Inflammatory macrophage treated with lipopolysaccharide for 1 hour (primary cell): Measurements from ENCODE around the gene SLC12A4.
"Not testable (repeated sequence)": the region's sequence is repeated elsewhere in the genome, so short reads cannot be mapped to it uniquely, and the experiment has no call there.

Source experiments
- DNase-seq, 2 donors: peaks; one replicate each; pipeline ENCODE4 v3.0.0-alpha.2; 2020 to 2022

Gene SLC12A4

GRCh38 chr16:67968400-67969253 is at the start of gene SLC12A4:
TSS of gene SLC12A4 (minus strand) at chr16:67968637. CDS start at chr16:67968553, 84 bp downstream.
- peak; percentile 68 to 71 for DNase-seq

DNA sequence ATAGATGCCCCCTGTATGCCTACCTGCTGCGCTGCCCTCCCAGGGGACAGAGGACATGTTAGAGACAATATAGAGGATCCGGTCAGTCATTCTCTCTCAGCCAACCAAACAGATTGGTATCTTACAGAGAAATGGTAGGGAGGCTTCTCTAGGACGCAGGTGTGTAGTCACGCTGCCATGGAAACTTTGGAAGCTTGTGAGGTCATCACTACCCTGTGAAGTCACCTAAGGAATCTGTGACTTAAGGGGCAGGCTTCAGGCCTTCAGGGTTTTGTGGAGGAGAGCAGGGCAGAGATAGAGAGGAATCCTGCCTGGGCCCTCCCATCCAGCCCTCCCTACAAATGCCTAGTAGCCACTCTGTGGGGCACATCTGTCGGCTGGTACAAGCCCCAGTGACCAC is 47.2 kb upstream of the SLC12A4 start, which contains the start of gene DPEP2NB:
Gene DPEP2NB (minus strand): TSS at position 231 of the 400 bp plus-strand sequence. CDS start 141 bp downstream, at position 90.
- DNase-seq = no peak

DNA sequence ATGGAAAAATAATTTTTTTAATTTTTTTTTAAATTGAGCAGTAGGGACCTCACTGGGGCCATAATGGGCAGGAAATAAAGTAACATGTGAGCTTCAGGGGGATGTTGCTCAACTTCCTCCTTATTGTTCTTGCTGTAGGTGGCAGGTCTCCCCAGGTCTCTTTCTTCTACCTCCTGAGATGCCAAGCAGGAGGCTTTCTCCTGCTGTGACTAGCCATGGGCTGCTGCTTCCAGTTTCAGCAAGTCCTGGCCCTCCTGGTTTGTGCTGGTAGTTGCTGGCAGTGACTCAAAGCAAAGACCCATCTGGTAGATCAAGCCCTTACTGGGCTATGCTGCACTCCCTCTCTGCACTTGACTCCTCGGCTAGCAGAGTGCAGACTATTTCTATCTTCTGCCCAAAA is 45.0 kb upstream of the SLC12A4 start:
- DNase-seq = peak in 1 of 2 donors; percentile 14

GRCh38 chr16:68009872-68010271 is 41.4 kb upstream of the SLC12A4 start:
- DNase-seq = not testable (repeated sequence)

DNA sequence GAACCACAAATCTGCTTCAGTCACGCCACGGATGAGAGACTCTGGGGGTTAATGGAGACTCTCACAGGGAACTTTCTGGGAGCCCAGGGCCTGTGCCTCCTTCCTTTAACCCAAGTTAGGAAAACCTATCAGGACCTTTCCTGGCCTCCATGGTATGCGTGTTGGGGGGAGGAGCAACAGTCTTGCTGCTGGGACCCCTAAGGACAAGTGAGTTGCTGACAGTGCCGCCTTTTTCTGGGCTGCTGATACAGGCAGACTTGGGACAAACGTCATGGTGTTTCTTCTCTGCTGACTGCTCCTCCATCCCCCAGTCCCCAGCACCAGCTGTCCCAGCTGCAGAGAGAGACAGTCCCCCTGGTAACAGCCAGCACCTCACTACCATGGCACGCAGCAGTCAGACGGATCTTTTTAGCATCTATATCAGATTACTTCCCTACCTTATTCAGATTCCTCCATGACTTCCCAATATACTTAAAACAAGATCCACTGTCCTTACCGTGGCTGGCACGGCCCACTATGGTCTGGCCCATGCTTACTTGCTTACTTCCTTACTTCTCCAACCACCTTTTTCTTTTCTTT is 40.8 kb upstream of the SLC12A4 start:
- DNase-seq = no peak

DNA sequence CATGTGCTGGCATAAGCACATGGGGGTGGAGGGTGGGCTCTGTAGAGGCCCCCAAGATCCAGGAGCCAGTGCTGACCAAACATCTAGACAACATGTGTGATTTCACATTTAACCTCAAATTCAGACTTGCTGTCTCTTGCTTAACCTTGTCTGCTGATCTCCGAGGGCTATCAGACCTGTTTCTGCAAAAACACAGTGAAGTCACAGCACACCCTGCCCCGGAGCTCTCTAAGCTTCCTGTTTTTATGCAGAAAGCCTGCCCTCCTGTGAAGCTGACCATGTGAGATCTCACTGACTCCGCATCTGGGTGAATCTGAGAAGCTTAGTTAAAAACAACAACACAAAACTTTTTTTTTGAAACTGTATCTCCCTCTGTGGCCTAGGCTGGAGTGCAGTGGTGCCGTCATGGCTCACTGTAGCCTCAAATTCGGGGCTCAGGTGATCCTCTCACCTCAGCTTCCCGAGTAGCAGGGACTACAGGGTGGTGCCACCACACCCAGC is 37.4 kb upstream of the SLC12A4 start:
- peak; percentile 81 to 96 for DNase-seq

DNA sequence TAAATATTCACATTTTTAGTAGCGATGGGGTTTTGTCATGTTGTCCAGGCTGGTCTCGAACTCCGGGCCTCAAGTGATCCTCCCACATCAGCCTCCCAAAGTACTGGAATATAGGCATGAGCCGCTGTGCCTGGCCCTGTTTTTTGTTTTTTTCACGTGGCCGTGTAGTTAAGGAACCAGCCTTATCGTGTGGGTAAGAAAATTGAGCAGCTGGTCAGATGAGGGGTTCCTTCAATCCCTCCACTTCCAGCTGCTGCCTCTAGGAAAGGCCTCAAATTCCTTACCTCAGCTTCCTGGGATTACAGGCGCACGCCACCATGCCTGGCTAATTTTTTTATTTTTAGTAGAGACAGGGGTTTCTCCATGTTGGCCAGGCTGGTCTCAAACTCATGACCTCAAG is 36.8 kb upstream of the SLC12A4 start:
- peak in 1 of 2 donors; percentile 22 for DNase-seq

GRCh38 chr16:68003031-68003430 is 34.6 kb upstream of the SLC12A4 start:
- no peak for DNase-seq

- DNase-seq = no peak
Measured at GRCh38 chr16:68000450-68000849, 32.0 kb upstream of the SLC12A4 start.

- peak; percentile 62 to 77 for DNase-seq
Measured at GRCh38 chr16:67999985-68000384, 31.5 kb upstream of the SLC12A4 start.

GRCh38 chr16:67998779-67999688 is 30.6 kb upstream of the SLC12A4 start, which contains the start of gene DPEP2:
TSS of gene DPEP2 (minus strand) at chr16:67999484. CDS start at chr16:67993212, 6,272 bp downstream.
- DNase-seq = peak; percentile 78 to 90

DNA sequence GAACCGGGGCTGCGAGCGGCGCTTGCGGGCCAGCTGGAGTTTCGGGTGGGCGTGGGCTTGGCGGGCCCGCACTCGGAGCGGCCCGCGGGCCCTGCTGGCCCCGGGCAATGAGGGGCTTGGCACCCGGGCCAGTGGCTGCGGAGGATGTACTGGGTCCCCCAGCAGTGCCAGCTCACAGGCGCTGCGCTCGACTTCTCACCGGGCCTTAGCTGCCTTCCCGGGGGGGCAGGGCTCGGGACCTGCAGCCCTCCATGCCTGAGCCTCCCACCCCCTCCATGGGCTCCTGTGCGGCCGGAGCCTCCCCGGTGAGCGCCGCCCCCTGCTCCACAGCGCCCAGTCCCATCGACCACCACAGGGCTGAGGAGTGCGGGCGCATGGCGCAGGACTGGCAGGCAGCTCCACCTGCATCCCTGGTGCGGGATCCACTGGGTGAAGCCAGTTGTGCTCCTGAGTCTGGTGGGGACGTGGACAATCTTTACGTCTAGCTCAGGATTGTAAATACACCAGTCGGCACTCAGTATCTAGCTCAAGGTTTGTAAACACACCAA is 29.9 kb upstream of the SLC12A4 start:
- DNase-seq = not testable (repeated sequence)

- DNase-seq = no peak
Measured at GRCh38 chr16:67996666-67997065, 28.2 kb upstream of the SLC12A4 start.

GRCh38 chr16:67995423-67995822 is 27.0 kb upstream of the SLC12A4 start:
- peak; percentile 74 to 78 for DNase-seq

DNA sequence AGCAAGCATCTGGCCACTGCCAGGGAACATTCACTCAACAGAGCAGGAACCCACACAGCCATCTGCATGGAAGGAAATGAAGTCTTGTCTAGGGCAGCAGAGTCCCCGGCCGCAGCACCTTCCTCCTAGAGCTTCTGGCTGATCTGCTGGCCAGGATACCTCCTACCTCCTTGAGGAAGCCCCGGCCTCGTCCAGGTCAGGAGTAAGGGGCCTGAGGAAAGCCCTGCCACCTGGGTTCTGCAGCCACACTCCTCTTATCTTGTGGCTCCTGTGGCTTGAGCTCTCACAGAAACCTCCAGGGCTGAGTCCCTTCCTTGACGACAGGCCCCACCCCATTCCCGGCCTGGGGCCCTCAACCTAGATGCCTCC is 25.6 kb upstream of the SLC12A4 start:
- DNase-seq = not testable (repeated sequence)

GRCh38 chr16:67993207-67994039 is 25.0 kb upstream of the SLC12A4 start:
- DNase-seq = peak; percentile 85 to 87

DNA sequence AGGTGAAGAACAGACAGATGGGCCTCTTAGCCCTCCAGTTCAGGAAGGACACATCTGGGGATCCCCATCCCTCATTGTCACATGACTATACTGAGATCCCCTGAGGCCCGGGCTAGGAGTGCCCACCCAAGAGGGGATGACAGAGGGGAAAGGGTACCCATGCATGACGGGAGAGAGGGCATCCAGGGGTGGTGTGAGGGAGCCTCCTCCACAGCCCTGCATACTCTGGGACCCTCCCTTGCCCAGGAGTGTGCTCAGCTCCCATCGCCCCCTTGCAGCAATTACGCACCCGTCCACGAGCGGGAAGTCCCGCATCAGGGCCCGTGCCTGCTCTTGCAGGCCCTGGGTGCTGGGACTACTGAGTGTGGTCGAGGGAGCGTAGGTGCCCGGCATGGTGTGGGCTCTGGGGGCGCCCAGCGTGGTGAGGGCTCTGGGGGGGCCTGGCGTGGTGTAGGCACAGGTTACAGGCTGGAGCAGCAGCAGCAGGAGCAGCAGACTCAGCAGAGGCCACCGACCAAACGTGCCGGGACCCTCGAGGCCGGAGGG is 24.3 kb upstream of the SLC12A4 start:
- DNase-seq = no peak

DNA sequence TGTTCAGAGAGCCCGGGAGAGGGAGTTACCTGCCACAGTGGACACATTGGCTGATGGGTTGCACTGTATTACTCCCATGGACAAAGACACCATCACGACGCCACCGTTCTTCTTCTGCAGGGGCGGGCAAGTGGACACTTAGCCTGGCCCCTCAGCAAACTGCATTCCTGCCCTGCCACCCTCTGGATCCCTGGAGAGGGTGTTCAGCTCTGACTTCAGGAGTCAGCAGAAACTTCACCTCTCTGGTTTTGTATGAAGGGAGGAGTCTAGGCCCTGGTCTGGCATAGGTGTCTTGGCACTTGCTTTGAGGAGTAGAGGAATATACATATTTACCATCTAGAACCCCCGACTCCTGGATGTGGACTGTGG is 21.6 kb upstream of the SLC12A4 start:
- no peak for DNase-seq

DNA sequence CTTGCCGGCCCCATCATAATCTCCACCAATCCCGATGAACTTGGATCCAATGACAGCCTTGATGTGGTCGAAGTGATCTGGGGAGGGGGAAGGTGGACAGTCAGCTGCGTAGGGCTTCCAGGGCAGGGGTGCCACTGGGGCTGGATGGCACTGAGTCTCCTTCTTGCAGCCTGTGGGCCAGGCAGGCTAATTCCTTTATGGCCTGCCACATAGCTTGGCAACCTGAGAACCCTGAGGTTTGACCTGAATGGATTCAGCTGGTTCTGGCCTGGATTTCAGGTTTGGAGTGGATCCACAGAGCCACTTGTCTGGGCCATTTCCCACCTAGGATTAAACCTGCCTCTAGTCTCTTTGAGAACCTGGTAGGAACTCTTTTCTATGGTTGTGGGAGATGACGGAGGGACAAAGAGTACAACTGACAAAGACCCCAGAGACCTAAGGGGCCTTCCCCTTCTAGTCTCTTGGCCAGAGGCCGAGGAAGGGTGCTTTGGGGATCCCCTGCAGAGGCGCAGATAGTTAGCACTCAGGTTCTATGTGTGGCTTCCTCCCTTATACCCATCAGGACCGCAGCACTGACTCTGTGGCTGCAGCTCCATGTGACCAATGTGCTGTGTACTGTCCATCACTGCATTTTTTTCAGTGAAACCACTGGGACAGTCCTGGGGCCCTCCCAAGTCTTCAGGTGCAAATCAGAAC is 21.0 kb upstream of the SLC12A4 start:
- no peak for DNase-seq

- no peak for DNase-seq
Measured at GRCh38 chr16:67988675-67989074, 20.2 kb upstream of the SLC12A4 start.
